GM21381 (cell line): ENCODE measurements around the gene POLR2A.

Experiments used
- ATAC-seq: cut with Tn5 transposase; IDR thresholded peaks from one replicate; pipeline ENCODE4 v1.9.1; 2021; ENCODE audit warnings: mild to moderate bottlenecking, moderate library complexity; ENCODE audit not compliant: unreplicated experiment

Gene POLR2A

DNA sequence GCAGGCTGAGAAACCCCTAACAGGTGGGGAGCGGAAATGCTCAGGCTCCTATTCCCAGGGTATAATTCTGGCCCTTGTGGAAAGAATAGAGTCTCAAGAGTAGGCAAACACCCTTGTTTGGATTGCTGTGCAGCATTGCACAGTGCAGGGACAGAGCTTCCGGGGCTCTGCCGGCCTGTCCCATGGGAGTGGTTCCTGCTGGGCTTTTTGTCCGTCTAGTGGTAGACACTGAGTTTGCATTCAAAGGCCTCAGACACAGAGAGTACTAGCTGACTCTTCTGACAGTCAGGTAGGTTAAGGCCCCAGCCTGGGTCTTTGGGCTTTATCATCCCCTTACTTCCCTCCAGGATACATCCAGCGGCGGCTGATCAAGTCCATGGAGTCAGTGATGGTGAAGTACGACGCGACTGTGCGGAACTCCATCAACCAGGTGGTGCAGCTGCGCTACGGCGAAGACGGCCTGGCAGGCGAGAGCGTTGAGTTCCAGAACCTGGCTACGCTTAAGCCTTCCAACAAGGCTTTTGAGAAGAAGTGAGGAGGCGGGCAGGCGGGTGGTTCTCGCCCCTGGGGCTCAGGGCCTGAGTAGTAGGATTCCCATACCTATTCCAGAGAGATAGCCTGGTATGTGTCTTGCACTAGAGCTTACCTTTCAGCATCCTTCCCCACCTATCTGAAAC is 18.1 kb downstream of the POLR2A start:
- ATAC-seq, result no peak

DNA sequence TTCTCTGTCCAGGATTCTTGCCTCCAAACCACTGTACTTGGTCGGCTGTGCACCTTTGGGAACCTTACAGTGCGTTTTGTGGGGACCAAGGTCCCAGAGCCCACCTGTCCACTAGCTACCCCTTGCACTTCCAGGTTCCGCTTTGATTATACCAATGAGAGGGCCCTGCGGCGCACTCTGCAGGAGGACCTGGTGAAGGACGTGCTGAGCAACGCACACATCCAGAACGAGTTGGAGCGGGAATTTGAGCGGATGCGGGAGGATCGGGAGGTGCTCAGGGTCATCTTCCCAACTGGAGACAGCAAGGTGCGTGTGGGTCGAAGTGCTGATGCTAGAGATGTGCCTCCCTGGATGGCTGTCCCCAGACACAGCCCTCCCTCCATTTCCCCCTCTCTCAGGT is 18.8 kb downstream of the POLR2A start:
- no peak for ATAC-seq

DNA sequence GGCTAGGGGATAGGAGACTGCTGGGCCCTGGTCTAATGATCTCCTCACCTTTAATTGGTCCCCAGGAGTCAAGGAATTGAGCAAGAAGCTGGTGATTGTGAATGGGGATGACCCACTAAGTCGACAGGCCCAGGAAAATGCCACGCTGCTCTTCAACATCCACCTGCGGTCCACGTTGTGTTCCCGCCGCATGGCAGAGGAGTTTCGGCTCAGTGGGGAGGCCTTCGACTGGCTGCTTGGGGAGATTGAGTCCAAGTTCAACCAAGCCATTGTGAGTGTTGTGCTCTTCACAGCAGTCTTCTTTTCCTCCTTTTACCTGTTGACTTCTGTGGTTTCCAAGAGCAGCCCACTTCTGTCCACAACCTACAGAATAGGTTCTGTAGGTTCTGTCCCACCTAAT is 19.4 kb downstream of the POLR2A start:
- no peak for ATAC-seq

DNA sequence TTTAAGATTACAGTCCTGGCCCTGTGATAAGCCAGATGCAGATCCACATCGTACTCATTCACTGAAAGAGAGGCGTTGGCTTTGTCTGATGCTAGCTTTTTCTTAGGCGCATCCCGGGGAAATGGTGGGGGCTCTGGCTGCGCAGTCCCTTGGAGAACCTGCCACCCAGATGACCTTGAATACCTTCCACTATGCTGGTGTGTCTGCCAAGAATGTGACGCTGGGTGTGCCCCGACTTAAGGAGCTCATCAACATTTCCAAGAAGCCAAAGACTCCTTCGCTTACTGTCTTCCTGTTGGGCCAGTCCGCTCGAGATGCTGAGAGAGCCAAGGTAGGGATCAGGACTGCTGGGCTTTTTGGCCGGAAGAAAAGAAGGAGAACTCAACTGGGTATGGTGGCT is 24.0 kb downstream of the POLR2A start:
- no peak for ATAC-seq

DNA sequence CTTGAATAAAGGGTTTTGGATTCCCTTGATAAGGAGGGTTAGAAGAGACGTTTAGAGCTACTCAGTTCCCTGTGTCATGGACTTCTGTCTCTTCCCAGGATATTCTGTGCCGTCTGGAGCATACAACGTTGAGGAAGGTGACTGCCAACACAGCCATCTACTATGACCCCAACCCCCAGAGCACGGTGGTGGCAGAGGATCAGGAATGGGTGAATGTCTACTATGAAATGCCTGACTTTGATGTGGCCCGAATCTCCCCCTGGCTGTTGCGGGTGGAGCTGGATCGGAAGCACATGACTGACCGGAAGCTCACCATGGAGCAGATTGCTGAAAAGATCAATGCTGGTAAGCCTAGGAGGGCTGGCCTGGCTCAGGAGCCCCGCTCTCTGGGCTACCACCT is 24.7 kb downstream of the POLR2A start:
- ATAC-seq, result no peak

DNA sequence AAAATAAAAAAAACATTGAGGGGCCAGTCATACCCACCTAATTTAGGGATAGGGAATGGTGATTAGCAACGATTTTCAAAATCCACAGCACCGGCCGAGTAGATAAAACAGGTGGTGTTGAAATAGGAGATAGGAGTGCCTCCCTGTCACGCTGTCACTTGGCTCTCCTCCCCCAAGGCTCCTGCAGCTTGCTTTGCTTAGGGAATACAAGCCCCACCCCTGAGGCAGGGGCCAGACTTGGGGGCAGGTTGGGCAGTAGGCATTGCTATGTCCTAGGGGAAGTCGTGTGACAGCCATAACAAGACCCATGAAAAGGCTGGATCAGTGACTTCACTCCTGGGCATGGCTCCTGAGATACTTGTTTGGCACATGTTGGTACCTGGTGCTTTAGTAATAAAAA is 25.8 kb downstream of the POLR2A start:
- no peak for ATAC-seq

DNA sequence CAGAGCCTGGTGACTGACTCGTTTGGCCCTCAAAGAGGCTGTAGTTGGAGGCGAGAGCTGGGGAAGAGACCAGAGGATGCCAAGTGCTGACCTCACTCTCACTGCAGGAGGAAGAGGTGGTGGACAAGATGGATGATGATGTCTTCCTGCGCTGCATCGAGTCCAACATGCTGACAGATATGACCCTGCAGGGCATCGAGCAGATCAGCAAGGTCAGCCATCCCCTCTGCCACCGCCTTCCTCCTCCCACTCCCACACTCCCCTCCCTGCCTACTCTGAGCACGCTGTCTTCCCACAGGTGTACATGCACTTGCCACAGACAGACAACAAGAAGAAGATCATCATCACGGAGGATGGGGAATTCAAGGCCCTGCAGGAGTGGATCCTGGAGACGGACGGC is 26.9 kb downstream of the POLR2A start:
- no peak for ATAC-seq

DNA sequence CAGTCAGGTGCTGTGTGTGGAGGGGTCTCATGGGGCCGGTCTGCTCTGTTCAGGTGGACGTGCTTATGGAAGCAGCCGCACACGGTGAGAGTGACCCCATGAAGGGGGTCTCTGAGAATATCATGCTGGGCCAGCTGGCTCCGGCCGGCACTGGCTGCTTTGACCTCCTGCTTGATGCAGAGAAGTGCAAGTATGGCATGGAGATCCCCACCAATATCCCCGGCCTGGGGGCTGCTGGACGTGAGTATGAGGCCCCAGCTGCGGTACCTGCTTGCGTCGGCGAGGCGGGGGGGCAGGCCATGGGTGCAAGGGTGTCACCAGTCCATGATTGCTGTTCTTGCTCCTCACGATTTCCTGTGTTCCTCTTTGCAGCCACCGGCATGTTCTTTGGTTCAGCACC is 27.9 kb downstream of the POLR2A start:
- no peak for ATAC-seq

DNA sequence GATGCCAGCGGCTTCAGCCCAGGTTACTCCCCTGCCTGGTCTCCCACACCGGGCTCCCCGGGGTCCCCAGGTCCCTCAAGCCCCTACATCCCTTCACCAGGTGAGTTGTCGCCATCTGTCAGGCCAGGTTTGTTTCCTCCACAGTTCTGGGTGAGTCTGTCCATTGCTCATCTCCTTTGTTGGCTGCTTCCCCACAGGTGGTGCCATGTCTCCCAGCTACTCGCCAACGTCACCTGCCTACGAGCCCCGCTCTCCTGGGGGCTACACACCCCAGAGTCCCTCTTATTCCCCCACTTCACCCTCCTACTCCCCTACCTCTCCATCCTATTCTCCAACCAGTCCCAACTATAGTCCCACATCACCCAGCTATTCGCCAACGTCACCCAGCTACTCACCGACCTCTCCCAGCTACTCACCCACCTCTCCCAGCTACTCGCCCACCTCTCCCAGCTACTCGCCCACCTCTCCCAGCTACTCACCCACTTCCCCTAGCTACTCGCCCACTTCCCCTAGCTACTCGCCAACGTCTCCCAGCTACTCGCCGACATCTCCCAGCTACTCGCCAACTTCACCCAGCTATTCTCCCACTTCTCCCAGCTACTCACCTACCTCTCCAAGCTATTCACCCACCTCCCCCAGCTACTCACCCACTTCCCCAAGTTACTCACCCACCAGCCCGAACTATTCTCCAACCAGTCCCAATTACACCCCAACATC is 28.8 kb downstream of the POLR2A start:
- no peak for ATAC-seq

DNA sequence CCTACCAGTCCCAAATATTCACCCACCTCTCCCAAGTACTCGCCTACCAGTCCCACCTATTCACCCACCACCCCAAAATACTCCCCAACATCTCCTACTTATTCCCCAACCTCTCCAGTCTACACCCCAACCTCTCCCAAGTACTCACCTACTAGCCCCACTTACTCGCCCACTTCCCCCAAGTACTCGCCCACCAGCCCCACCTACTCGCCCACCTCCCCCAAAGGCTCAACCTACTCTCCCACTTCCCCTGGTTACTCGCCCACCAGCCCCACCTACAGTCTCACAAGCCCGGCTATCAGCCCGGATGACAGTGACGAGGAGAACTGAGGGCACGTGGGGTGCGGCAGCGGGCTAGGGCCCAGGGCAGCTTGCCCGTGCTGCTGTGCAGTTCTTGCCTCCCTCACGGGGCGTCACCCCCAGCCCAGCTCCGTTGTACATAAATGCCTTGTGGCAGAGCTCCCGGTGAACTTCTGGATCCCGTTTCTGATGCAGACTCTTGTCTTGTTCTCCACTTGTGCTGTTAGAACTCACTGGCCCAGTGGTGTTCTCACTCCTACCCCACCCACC is 29.8 kb downstream of the POLR2A start:
- no peak for ATAC-seq

DNA sequence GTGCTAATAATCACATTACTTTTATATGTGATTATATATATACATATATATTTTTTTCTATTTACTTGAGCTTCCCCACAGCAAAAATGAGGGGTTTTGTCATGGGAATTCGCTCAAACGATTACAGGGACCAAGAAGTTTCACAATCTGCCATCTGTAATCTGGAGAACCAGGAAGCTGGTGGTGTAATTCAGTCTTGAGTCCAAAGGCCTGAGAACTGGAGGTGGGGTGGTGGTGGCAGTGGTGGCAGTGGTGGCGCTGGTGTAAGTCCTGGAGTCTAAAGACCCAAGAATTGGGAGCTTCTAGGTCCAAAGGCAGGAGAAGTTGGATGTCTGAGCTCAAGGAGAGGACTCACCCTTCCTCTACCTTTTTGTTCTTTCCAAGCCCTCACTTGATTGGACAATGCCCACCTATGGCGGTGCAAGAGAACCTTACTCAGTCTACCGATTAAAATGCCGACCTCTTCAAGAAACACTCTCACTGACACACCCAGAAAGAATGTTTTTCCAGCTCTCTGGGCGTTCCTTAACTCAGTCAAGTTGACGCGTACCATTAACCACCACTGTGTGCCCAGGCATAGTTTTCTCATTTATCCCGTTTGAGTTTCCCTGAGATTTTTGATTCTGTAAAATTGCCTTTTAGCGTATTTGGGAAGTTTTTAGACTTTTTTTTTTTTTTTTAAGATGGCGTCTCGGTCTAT is 31.9 kb downstream of the POLR2A start:
- no peak for ATAC-seq

DNA sequence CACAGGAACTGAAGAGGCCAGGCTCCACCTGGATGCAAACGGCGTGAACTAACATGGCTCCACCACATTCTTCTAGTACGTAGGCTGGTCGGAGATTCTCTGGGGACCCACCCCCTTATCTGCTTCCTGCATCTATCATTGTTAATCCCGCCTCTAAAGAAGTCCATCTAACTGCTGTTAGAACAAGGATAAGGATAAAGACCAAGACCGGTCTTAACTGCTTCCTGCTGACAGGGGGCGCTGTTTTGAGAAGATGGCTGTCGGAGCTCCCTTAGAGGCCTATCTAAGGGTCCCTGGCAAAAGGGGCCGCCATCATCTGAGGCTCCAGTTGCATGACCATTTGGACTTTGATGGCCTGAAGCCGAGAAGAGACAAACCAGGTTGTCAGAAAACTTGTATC is 38.9 kb downstream of the POLR2A start:
- ATAC-seq, result no peak

DNA sequence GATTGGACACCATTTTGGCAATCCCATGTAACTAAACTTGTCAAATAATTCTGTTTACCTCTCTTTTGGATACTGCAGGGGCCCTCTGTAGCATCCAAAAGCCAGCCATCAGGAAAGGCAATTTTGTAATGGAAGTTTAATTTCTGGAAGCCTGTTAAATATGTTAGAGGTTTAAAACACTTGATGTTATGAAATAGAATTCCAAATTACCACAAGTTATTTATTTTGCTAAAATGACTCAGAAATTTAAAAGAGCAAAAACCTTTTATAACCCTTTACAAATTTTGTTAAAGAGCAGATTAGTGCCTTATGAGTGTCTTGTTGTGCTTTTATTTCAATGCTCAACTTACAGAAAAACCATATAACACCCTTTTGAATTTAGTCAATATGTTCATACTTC is 44.7 kb downstream of the POLR2A start:
- ATAC-seq, result no peak

DNA sequence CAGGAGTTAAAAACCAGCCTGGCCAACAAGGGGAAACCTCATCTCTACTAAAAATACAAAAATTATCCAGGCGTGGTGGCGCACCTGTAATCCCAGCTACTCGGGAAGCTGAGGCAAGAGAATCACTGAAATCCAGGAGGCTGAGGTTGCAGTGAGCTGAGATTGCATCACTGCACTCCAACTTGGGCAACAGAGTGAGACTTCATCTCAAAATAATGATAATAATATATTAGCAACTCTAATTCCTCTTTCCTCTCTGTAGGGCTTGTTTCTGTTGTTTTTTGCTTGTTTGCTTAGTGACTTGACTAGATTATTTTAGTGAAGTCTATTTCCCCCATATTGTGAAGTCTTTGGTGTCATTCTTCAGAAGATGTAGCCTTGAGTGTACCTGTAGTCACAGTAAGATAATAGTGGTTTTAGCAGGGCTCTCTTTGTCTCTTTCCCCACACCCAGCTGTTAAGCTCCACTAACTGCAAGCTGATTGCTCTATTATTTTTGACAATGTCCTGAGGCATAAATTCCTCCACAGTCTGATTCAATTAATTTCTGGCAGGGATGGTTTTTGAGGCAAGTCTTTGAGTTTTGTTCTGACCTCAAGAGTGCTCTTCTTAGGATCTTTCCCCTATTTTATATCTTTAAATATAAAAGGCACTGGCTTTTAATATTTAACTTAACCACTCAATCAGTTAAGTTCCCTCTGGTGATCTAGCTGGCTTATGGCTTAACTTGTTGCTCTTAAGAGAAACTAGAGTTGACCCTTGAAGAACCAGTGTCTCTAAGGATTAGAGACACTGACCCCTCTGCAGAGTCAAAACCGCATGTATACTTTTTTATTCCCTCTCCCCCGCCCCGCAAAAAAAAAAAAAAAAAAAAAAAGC is 46.1 kb downstream of the POLR2A start:
- no peak for ATAC-seq

DNA sequence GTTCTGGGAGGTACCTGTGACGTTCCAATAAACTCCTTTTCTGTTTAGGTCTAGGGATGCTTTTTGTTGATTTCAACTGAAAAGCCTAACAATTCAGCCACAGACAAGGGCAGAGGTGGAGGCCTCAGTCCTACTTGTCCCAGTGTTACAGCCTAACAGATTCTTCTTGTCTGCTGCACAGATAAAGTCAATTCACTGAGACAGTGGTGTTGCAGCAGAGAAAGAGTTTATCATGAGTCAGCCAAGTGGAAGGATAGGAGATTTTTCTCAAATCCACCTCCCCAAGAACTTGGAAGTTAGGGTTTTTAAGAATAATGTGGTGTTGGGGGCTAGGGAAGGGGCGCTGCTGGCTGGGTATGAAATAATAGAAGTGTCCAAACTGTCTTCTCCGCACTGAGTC is 53.9 kb downstream of the POLR2A start:
- no peak for ATAC-seq

DNA sequence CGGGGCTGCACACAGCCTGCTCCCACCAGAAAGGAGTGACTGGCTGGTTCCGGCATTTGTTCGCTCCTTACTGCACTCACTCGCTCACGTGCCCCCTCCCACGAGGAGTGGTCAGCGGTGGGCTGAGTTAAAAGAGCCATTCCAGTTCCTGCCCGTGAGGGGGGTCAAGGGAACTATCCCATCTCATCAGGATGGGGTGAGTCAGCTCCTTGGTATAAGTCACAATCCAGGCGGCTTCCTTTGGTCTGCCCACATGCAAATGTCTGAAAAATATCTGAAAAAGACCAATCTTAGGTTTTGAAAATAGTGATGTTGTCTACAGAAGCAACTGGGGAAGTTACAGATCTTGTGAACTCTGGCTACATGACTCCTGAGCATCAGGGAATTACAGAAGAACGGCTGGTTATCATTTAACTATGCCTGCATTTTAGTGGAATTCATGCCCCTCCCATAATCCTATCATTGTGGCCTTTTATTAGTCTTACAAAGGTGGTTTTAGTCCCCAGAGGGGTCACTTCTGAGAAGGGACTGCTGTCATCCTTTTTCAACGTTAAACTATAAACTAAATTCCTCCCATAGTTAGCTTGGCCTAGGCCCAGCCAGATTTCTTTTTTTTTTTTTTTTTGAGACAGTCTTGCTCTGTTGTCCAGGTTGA is 54.9 kb downstream of the POLR2A start:
- no peak for ATAC-seq

DNA sequence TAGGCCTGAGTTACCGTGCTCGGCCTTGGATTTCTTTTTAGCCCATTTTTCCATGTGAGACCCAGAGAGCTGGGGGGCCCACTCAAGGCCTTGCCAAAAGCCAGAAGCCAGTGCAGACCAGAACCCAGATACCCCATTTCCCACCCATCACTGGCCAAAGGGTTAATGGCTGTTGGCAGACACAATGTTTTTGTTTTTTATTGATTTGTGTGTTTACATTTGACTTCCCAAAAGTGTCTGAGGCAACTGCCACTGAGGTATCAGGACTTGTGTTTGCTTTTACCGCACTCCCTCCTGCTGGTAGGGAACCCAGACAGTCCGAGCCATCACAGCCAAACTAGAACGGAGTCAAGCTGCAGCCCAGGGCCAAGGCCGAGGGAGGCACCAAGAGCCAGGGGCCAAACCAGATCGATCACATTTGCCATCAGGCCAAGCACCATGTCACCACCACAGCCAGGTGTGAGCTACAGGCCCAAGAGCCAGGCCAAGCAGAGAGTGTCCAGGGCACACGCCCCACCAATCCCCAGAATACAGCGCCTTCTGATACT is 57.0 kb downstream of the POLR2A start:
- no peak for ATAC-seq

DNA sequence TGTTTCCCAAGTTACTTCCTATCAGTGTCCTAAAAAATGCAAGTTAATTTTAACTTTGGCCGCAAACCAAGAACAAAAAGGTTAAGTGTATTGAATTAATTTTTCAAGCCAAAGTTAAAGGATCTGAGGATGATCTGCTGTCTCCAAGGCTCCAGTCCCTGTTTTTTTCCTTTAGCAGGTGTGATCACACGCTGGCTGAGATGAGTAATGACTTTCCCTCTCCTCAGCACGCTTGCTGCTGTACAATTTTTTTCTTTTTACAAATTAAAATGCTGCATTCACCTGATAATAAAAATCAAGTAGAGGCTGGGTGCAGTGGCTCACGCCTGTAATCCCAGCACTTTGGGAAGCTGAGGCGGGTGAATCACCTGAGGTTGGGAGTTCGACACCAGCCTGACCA is 60.7 kb downstream of the POLR2A start:
- no peak for ATAC-seq

DNA sequence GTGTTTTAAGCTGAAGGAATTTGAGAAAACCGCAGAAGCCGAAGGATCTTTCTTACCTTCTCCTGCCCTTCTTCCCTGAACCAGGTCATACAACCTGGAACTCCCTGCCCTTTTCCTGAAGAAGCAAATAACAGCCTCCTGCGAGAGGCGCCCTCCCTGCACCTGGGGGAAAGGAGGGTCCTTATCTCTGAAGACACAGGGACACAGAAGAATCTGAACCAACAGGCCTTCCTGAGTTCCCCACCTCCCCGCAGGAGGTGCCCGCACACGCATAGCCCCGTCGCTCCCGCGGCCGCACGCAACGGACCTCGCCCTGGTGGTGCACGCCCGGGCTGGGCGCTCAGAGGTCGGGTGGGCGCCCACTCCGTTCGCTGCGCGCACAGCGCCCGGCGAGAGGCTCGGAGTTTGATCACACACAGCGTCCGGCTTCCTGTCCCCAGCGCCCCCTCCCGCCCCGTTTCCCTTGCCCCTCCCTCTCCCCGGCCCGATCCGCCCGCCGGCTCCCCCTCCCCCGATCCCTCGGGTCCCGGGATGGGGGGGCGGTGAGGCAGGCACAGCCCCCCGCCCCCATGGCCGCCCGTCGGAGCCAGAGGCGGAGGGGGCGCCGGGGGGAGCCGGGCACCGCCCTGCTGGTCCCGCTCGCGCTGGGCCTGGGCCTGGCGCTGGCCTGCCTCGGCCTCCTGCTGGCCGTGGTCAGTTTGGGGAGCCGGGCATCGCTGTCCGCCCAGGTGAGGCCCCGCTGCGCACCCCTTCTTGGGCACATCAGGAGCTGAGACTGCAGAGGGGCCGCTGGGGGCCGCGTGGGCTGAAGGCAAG is 64.6 kb downstream of the POLR2A start, which contains the start of gene TNFSF12:
TSS of gene TNFSF12 (plus strand) at position 474 of the 816 bp plus-strand sequence. CDS start at position 570, 96 bp downstream.
- no peak for ATAC-seq
